GM19324 (cell line): Measurements from ENCODE around the gene AMFR.
"Not testable (repeated sequence)": the region's sequence is repeated elsewhere in the genome, so short reads cannot be mapped to it uniquely, and the experiment has no call there.

Experiments
- ATAC-seq: cut with Tn5 transposase; IDR thresholded peaks from one replicate; pipeline ENCODE4 v1.9.1; 2021; ENCODE audit warnings: mild to moderate bottlenecking, moderate library complexity; ENCODE audit not compliant: unreplicated experiment, low FRiP score

AMFR gene

DNA sequence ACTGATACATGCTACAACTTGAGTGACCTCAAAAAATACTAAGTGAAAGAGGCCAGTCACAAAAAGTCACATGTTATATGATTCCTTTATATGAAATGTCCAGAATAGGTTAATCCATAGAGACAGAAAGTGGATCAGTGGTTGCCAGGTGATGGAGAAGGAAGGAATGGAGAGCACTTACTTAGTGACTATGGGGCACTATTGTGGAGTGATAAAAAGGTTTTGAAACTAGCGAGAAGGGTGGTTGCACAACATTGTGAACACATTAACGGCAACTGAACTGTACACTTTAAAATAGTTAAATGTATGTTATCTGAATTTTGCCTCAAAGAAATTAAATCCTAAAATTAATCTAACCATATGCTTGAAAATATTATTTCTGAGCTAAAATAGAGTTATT is 25.9 kb downstream of the AMFR start:
- no peak for ATAC-seq

DNA sequence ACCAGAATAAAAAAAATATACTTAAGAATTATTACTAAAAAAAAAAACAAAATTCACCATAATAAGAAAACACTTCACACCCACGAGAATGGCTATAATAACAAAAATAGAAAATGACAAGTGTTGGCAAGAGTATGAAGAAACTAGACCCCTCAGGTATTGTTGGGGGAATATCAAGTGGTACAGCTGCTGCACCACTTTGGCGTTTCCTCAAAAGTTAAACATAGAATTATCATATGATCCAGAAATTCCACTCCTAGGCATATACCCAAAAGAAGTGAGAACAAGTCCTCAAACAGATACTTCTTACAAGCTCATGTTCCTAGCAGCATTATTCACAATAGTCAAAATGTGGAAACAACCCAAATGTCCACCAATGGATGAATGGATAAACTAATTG is 26.3 kb downstream of the AMFR start:
- no peak for ATAC-seq

DNA sequence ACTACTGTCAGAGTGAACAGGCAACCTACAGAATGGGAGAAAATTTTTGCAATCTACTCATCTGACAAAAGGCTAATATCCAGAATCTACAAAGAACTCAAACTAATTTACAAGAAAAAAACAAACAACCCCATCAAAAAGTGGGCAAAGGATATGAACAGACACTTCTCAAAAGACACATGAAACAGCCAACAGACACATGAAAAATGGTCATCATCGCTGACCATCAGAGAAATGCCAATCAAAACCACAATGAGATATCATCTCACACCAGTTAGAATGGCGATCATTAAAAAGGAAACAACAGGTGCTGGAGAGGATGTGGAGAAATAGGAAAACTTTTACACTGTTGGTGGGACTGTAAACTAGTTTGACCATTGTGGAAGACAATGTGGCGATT is 28.6 kb downstream of the AMFR start:
- ATAC-seq = not testable (repeated sequence)

DNA sequence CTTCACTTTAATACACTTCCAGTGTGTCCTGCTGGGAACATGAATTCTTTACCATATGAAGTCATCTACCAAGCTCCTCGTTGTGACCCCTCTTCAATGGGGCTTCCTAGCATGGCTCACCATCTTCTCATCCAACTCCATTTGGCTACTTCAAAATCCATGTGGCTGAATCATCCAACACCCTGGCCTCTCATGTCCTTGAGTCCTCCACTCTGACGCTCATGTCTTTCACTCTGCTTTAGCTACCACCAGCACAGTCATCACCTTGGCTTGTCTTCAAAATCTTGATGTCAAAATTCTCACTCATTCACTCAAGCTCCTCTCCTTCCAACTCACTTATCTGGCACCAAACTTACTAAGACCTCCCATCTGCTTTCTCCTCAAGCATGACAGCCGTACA is 35.8 kb downstream of the AMFR start:
- ATAC-seq = no peak

DNA sequence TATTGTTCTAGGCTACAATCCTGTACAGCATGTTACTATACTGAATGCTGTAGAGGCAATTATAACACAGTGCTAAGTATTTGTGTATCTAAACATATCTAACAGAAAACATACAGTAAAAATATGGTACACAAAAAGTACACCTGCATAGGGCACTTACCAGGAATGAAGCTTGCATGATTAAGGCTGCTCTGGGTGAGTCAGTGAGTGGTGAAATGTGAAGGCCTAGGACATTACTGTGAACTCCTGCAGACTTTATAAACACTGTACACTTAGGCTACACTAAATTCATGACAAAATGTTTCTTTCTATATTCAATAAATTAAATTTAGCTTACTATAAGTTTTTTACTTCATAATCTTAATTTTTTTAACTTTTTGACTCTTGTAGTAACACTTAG is 37.1 kb downstream of the AMFR start:
- no peak for ATAC-seq

DNA sequence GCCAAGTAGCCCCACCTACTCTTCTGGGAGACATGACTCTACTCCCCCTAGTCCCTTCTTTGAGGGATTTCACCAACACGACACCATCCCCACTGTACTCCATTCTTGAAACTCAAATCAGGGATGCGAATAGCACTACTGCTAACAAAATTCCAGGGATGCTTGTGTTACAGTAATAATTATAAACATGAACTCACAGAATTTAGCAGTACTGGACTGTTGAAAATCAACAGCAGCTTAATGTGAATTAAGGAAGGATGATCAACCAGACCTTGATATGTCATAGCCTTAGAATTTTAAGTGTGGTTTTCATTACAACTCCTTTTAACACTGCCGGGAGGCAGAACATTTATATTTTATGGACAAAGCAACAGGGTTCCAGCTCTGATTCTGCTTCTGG is 37.9 kb downstream of the AMFR start:
- ATAC-seq = no peak

DNA sequence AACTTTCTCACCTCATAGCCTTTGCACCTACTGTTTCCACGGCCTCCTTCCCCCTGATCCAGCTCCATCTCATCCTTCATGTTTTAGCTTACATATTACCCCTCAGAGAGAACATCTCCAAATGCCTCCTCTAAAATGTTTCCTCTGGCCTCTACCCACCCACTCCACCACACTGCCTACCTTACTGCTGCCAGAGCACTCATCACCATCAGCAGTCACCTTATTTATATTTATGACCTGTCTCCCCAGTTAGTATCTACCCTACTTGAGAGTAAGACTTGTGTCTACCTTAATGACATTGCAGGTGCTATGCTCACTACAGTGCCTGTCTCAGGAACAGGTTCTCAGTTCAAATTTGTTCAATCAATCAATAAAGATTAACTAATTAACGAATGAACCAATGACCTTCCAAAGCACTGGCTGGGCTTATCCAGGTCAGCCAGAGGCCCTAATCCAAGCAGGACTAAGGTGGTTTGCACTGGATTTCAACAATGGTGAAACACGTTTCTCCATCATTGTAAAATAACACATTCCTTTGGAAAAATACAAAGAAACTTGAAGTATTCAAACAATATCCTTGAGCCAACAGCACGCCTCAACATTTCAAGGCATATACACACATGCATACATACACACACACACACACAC is 41.1 kb downstream of the AMFR start:
- no peak for ATAC-seq

DNA sequence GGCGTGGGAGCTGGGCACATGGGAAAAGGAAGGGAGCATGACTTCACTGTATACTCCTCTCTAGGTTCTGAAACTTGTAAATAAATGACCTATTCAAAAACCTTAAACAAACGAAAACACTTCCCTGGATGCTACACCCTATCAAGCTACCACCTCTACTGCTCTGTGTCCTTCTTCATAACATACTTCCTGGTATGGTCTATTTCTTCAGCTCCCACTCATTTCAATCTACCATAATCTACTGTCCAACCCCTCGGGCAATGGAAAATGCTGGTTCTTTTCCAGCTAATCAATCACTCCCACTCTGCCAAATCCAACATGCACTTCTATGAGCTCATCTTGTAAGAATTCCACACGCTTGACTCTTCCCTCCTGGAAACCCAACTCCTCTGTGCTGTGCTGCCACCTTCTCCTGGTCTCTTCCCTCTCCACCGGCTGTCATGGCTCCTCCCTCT is 42.4 kb downstream of the AMFR start:
- no peak for ATAC-seq

DNA sequence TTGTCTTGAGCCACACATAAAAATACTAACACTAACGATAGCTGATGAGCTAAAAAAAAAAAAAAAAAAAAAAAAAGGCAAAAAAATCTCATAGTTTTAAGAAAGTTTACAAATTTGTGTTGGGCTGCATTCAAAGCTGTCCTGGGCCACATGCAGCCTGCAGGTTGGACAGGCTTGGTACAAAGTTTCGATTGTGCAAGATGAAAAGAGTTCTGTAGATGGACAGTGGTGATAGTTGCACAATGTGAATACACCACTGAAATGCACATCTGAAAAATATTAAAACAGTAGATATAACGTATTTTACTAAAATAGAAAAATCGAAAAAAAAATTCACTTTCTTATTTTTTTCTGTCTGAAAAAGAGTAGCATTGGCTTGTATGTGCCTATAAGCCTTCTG is 42.9 kb downstream of the AMFR start:
- ATAC-seq = no peak

DNA sequence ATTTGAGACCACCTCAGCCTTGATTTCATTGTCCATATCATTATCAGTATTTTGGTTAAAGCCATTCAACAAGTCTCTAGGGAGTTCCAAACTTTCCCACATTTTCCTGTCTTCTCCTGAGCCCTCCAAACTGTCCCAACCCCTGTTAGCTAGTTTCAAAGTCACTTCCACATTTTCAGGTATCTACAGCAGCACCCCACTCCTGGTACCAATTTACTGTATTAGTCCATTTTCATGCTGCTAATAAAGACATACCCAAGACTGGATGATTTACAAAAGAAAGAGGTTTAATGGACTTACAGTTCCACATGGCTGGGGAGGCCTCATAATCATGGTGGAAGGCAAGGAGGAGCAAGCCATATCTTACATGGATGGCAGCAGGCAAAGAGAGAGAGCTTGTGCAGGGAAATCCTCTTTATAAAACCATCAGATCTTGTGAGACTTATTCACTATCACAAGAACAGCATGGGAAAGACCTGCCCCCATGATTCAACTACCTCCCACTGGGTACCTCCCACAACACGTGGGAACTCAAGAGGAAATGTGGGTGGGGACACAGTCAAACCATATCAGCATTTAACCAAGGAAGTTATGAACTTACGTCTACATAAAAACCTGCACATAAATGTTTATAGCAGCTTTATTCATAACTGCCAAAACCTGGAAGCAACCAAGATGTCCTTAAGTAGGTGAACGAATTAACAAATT is 44.4 kb downstream of the AMFR start:
- not testable (repeated sequence) for ATAC-seq

DNA sequence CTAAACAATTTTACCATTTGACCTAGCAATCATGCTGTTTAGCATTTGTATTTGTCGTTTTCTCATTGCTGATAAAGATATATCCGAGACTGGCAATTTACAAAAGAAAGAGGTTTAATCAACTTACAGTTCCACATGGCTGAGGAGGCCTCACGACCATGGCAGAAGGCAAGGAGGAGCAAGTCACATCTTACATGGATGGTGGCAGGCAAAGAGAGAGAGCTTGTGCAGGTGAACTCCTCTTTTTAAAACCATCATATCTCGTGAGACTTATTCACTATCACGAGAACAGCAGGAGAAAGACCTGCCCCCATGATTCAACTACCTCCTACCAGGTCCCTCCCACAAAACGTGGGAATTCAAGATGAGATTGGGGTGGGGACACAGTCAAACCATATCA is 46.3 kb downstream of the AMFR start:
- ATAC-seq = not testable (repeated sequence)

DNA sequence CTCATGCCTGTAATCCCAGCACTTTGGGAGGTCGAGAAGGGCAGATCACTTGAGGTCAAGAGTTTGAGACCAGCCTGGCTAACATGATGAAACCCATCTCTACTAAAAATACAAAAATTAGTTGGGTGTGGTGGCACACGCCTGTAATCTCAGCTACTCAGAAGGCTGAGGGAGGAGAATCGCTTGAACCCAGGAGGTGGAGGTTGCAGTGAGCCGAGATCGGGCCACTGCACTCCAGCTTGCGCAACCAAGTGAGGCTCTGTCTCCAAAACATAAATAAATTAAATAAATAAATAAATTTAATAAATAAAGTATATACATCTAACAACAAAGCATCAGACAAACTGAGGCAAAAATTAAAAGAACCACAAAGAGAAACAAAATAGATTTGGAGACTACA is 49.6 kb downstream of the AMFR start:
- not testable (repeated sequence) for ATAC-seq

DNA sequence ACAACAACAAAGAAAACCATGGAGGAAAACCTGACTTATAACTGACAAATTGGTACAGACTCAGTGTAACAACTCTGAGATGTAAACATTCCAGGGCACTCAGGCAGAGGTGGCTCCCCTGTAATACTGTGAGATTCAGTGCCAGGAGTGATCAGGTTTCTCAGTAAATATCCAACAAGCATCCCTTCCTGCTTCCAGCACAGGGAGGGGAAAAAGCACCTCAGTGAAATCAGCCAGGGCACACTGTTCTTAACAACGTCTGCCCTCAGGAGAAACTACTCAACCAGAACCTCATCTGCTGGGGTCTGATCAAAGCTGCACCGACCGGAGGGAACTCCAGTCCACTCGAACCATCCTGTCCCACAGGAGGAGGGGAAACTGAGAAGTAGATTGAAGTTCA is 52.3 kb downstream of the AMFR start:
- ATAC-seq = no peak

DNA sequence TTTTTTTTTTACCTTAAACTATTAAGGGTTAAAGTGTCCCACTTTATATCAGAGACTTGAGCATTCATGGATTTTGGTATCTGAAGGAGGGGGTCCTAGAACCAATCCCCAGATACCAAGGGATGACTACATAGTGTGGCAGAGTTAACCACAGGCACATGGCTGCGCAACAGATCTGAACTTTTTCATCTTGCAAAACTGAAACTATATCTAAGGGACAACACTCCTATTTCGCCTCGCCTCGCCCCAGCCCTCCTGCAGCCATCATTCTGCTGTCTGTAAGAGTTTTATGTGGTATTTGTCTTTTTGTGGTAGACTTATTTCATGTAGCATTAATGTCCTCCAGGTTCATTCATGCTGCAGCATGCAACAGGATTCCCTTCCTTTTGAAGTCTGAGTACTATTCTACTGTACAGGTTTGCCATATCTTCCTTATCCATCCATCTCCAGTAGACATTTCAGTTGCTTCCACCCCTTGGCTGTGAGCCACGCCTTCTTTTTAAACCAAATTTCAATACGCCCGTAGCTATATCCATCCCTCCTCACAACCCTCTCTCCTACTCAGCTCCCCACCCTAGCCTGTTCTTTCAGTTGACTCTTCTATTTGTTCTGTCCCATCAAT is 53.2 kb downstream of the AMFR start:
- ATAC-seq = no peak

DNA sequence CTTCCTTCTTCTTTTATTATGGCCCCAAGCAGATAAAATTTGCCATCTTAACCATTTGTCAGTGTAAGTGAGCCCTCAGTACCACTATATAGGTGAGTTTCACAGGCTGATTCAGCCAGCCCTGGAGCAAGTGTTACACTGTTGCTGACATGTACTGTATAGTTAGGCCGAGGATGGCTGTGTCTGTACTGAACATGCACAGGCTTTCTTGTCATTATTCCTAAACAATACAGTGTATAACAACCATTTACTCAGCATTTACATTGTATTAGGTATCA is 53.7 kb downstream of the AMFR start:
- ATAC-seq = no peak

DNA sequence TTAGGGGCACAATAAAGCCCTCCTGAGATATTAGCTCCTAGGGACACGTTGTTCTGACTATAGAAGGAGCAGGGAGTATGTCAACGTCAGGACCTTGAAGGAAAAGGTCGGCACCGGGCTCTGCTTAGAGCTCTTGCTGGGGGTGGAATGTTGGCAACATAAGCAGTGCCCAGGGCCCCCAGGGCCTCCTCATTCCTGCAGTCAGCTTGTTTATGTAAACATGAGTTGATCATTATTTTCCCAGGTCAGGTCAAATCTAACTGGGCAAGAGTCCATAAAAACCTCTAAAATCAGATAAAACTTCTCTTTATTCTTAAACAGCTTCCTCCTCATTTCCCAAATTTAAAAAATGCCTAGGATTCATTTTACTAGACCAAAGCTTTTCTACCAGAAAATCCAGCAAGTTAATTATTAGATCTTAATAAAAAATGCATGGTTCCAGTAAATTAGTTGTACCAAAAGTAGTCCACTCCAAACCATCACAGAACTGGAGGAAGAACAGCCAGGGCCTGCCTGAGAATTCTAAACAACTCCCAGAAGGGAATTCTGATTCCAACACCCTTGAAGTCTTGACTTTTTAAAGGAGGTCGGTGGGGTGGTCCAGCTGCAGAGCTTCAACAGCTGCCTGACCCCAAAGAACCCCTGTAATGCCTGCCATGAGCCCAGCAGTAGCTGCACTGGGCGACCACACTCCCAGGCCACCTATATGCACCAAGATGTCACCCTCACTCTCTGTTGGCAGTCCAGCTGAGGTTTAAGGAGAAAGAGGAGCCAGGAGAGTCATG is 54.3 kb downstream of the AMFR start:
- ATAC-seq = no peak

DNA sequence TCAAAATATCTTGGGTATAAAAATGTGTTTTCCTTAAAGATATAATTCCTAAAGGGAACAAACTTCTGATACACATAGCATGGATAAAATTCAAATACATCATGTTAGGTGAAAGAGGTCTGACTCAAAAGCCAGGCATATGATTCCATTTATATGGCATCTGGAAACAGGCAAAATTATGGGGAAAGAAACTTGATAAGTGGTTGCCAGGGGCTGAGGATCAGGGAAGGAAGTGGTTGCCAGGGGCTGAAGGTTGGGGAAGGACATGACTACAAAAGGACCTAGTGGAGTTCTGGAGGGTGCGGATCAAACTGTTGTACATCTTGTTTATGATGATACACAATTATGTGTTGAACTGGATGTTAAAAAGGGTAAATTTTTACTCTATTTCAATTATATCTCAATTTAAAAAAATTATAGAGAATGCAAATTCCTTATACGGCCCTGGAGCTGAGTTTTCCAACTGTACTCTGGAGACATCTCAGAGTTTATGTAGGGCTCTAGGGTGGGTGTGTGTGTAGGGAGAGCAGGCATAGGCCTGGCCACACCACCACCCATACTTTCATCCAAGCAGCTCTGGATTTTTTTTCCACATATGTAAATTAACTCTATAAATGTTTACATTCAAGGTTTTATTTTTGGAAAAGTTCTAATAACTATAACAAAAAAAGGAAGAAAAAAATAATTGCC is 55.0 kb downstream of the AMFR start:
- no peak for ATAC-seq

DNA sequence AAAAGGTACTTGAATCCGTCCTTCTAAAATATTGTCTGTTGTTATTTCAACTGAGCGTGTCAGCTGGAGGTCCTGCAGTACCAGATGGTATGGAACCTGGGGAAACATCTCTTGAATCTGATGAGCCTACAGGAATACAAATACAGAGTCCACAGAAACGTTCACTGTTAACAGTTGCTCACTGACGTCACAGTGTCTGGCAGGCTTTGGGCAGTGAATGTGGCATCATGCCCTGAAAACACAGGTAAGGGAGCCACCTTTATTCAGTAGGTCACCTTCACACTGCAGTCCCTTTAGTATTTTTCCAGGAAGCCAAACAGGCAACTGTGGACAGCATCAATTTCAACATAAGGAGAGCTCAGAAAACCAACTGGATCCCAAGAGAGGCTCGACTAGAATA is 56.1 kb downstream of the AMFR start:
- no peak for ATAC-seq

DNA sequence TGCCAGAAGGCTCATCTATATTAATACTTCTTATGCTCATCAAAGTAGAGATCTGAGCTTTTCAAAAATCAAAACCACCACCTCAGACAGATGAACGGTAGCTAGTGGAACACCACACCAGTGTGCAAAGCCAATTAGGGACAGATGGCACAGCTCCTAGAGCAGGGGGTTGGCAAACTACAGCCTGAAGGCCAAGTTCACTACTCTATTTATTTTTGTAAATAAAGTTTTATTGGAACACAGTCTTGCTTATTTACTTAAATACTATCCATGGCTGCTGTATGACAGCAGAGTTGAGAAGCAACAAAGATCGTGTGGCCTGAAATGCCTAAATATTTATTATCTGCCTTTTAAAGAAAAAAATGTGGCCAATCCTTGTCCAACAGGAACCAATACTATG is 56.8 kb downstream of the AMFR start:
- no peak for ATAC-seq

DNA sequence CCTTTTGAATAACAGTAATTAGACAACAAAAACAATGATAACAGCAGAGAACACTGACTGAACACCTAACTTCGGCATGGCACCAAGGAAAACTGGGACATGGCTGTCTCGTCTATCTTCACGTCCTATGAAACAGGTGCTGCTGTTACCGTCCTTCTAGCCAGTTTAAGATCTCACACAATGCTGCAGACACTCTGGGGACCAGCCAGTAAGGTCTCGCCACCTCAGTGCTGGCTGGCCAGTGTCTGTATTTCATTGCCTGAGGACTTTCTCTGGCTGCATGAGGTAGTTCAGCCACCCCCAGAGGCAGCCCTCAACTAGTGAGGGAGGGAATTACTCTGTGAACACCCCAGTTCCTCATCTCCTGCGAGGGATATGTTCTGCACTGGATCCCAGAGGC is 57.6 kb downstream of the AMFR start:
- no peak for ATAC-seq

DNA sequence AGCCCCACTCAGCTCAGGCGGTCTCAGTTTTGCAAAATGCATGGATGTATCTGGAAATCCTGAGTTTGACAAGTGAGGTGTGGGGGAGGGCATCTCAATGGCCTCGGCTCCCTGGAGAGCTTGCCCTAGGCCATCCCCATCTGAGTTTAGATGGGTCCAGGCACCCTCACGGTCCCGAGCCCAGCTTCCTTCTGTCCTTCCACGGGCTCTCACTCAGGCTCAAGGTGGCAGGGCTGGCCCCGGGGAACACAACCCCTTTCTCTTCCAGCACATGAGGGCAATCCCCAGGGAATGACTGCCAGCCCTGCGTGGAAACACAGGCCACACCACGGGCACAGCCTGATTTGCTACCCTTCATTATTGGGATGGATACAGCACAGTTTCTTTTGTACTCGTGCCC is 58.4 kb downstream of the AMFR start:
- no peak for ATAC-seq
